ENCODE results near the gene SLC2A11. TPM values are rescaled to one million over a fixed set of nuclear protein-coding genes. Genes with fewer than 3 reads are reported as not detected.

Gene SLC2A11
- polyA plus RNA-seq, 3 donors: 1.3 to 3.3 (median 2.5) TPM

DNA sequence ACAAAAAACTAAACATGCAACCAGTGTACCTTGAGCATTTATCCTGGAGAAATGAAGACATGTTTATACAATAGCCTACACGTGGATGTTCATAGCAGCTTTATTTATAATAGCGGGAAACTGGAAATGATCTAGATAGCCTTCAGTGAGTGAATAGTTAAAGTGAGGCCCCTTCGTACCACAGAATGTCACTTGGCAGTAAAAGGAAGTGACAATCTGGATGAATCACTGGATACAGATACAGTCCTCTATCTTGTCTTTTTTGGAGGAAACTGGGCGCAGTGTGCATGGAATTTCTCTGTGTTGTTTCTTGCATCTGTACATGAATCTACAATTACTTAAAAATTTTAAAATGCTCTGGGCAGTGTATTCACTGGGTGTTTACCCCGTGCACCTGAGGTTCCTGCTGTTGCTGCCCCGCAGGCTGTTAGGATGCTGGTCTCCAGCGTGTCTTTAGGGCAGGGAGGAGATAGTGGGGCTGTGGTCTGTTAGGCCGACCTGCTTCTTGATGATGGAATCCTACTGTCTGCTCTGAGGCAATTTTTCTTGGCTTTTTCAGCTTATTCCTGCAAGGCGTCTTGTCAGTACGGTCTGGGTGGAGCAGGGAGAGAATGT lies 42.0 kb upstream of the SLC2A11 start:
- WGBS (ENCODE audit: insufficient coverage): 84% methylated on average over 8 of the region's 10 CpGs
- Mint-ChIP-seq H3K27me3 (ENCODE audit: low read depth in 3 of 3) (no peaks in the 10 kb centered on the region), H3K36me3 (peaks cover 68 to 93% of the 10 kb centered on the region in 2 donors), H3K4me1 (peaks cover 8% of the 10 kb centered on the region), H3K4me3 (no peak overlapping the region), H3K27ac (peak overlapping the region in 1 of 7 donors; percentile 36), H3K9me3 (peaks cover 0 to 2% (median 0%) of the 10 kb centered on the region in 7 donors)
- H3K9ac ChIP-seq (ENCODE audit: insufficient read depth, low read length, poor library complexity, severe bottlenecking): no peak overlapping the region
- no peak overlapping the region for H3K27ac ChIP-seq (ENCODE audit: low read depth in 1 of 2, low read length in 2 of 2)
- DNase-seq: no peak
- H3K4me3 ChIP-seq (replicated peaks in 1 of 3; ENCODE audit: low read depth in 2 of 3, low read length in 3 of 3): no peak overlapping the region
- intact Hi-C loops (cut with micrococcal nuclease): no loop called here
- no peaks in the 10 kb centered on the region for H3K79me2 ChIP-seq (ENCODE audit: insufficient read depth, low read length)
- no peaks in the 10 kb centered on the region for H3K27me3 ChIP-seq (ENCODE audit: control insufficient read depth in 2 of 2, insufficient read depth in 2 of 2, low read length in 2 of 2)
- H2AFZ ChIP-seq (ENCODE audit: insufficient read depth, low read depth, low read length, poor library complexity, severe bottlenecking): no peak overlapping the region
- H3K36me3 ChIP-seq (replicated peaks in 1 of 2; ENCODE audit: control insufficient read depth in 1 of 2, insufficient read depth in 2 of 2, low read length in 2 of 2): peaks cover 48 to 95% of the 10 kb centered on the region in 2 donors
- no peak for TF ChIP-seq CTCF (IDR thresholded peaks at IDR 0.05)
- H4K20me1 ChIP-seq (ENCODE audit: insufficient read depth, low read length): no peaks in the 10 kb centered on the region
- H3K9me3 ChIP-seq (replicated peaks in 1 of 2; ENCODE audit: control insufficient read depth in 1 of 2, insufficient read depth in 1 of 2, low read length in 2 of 2): no peaks in the 10 kb centered on the region
- no peak overlapping the region for H3K4me2 ChIP-seq (replicated peaks; ENCODE audit: extremely low read depth, low read length, poor library complexity, severe bottlenecking)
- H3K4me1 ChIP-seq (ENCODE audit: control insufficient read depth in 1 of 2, insufficient read depth in 2 of 2, low read length in 2 of 2): peaks cover 4 to 5% of the 10 kb centered on the region in 2 donors

DNA sequence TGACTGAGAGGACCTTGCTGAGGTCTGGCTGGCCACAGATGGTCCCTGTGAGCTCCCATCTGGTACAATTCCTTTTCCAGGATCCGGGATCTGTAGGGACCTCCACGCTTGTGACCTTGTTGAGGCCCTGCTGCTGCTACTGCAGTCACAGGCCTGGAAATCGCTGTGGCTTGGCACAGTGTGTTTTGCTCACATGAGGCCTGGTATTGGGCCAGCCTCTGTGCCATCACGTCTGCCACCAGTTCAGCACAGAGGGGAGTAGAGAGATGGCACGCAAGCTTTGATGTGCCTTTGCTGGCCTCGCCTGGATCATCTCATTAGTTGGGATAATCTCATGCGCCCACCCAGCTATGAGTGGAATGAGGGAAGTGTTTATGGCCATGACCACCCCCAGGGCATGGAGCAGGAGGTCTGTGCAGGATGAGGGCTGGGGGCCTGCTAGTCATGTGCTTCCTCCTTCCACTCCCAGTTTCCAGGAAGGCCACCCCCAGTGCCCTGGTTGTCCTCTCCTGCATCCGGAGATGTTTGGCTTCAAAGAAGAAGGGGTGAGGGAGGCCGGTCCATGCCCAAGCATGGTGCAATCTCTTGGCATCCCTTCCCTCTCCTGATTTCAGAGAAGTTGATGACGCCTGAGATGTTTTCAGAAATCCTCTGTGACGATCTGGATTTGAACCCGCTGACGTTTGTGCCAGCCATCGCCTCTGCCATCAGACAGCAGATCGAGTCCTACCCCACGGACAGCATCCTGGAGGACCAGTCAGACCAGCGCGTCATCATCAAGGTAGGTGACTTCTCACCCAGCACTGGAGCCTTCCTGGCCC lies 41.3 kb upstream of the SLC2A11 start:
- Mint-ChIP-seq H3K27ac (peak overlapping the region in 2 of 7 donors; percentile 7 to 79), H3K27me3 (ENCODE audit: low read depth in 3 of 3) (no peaks in the 10 kb centered on the region), H3K4me1 (peaks cover 8% of the 10 kb centered on the region), H3K36me3 (peaks cover 69 to 94% of the 10 kb centered on the region in 2 donors), H3K9me3 (peaks cover 0 to 2% (median 0%) of the 10 kb centered on the region in 7 donors), H3K4me3 (no peak overlapping the region)
- H3K27ac ChIP-seq (ENCODE audit: low read depth in 1 of 2, low read length in 2 of 2): no peak overlapping the region
- intact Hi-C loops (cut with micrococcal nuclease): no loop called here
- peaks cover 47 to 95% of the 10 kb centered on the region in 2 donors for H3K36me3 ChIP-seq (replicated peaks in 1 of 2; ENCODE audit: control insufficient read depth in 1 of 2, insufficient read depth in 2 of 2, low read length in 2 of 2)
- TF ChIP-seq CTCF (IDR thresholded peaks at IDR 0.05): no peak
- 96% methylated on average over 13 of the region's 18 CpGs for WGBS (ENCODE audit: insufficient coverage)
- H3K79me2 ChIP-seq (ENCODE audit: insufficient read depth, low read length): no peaks in the 10 kb centered on the region
- H3K9ac ChIP-seq (ENCODE audit: insufficient read depth, low read length, poor library complexity, severe bottlenecking): no peak overlapping the region
- H3K9me3 ChIP-seq (replicated peaks in 1 of 2; ENCODE audit: control insufficient read depth in 1 of 2, insufficient read depth in 1 of 2, low read length in 2 of 2): no peaks in the 10 kb centered on the region
- H3K4me1 ChIP-seq (ENCODE audit: control insufficient read depth in 1 of 2, insufficient read depth in 2 of 2, low read length in 2 of 2): peaks cover 4 to 5% of the 10 kb centered on the region in 2 donors
- no peak for DNase-seq
- H2AFZ ChIP-seq (ENCODE audit: insufficient read depth, low read depth, low read length, poor library complexity, severe bottlenecking): no peak overlapping the region
- H4K20me1 ChIP-seq (ENCODE audit: insufficient read depth, low read length): no peaks in the 10 kb centered on the region
- H3K4me3 ChIP-seq (replicated peaks in 1 of 3; ENCODE audit: low read depth in 2 of 3, low read length in 3 of 3): no peak overlapping the region
- H3K27me3 ChIP-seq (ENCODE audit: control insufficient read depth in 2 of 2, insufficient read depth in 2 of 2, low read length in 2 of 2): no peaks in the 10 kb centered on the region
- H3K4me2 ChIP-seq (replicated peaks; ENCODE audit: extremely low read depth, low read length, poor library complexity, severe bottlenecking): no peak overlapping the region

Measured in CD14-positive monocyte (primary cell).